CD14-positive monocyte (primary cell): ENCODE results near the gene MXRA8. TPM values are rescaled to one million over a fixed set of nuclear protein-coding genes. Genes with fewer than 3 reads are reported as not detected.

Experiments
- DNase-seq, 3 donors: peaks; one replicate each; pipeline ENCODE4 v3.0.0-alpha.2; 2011 to 2022
- H2AFZ ChIP-seq: 2 replicates; pipeline ENCODE4 v1.6.0; 2012; ENCODE audit warnings: mild to moderate bottlenecking, low read depth, low read length, inconsistent platforms; ENCODE audit not compliant: insufficient read depth, poor library complexity, severe bottlenecking
- H3K27ac ChIP-seq, 2 donors: 1 replicate in 1 of 2; 2 replicates in 1 of 2; pipeline ENCODE4 v1.5.1; 2012 to 2013; ENCODE audit warnings: low read length in 2 of 2, control low read depth in 1 of 2, inconsistent platforms in 1 of 2, low read depth in 1 of 2, mild to moderate bottlenecking in 1 of 2
- H3K27me3 ChIP-seq, 2 donors: one replicate each; pipeline versions ENCODE4 v1.6.0 to v1.6.1; 2011 to 2013; ENCODE audit warnings: low read length in 2 of 2; ENCODE audit not compliant: control insufficient read depth in 2 of 2, insufficient read depth in 2 of 2
- H3K36me3 ChIP-seq, 2 donors: replicated peaks in 1 of 2; 1 replicate in 1 of 2; 2 replicates in 1 of 2; pipeline versions ENCODE4 v1.5.1 to v1.6.1; 2012 to 2013; ENCODE audit warnings: low read length in 2 of 2, control low read depth in 1 of 2, inconsistent platforms in 1 of 2, mild to moderate bottlenecking in 1 of 2; ENCODE audit not compliant: insufficient read depth in 2 of 2, control insufficient read depth in 1 of 2
- H3K4me1 ChIP-seq, 2 donors: 1 replicate in 1 of 2; 2 replicates in 1 of 2; pipeline versions ENCODE4 v1.5.1 to v1.6.1; 2012 to 2013; ENCODE audit warnings: low read length in 2 of 2, control low read depth in 1 of 2, inconsistent platforms in 1 of 2, mild to moderate bottlenecking in 1 of 2, moderate library complexity in 1 of 2; ENCODE audit not compliant: insufficient read depth in 2 of 2, control insufficient read depth in 1 of 2
- H3K4me2 ChIP-seq: replicated peaks from 2 replicates; pipeline ENCODE3; 2012; ENCODE audit warnings: low read length, moderate library complexity, mild to moderate bottlenecking; ENCODE audit not compliant: poor library complexity, severe bottlenecking; ENCODE audit errors: extremely low read depth
- H3K4me3 ChIP-seq, 3 experiments: fragments of 200-600 bp in 1 of 3; sonication (generic) in 1 of 3; replicated peaks in 1 of 3; 1 replicate in 2 of 3; 2 replicates in 1 of 3; pipeline ENCODE4 v1.5.1; 2011 to 2013; ENCODE audit warnings: low read length in 3 of 3, mild to moderate bottlenecking in 3 of 3, control low read depth in 2 of 3, low read depth in 2 of 3, inconsistent platforms in 1 of 3, moderate library complexity in 1 of 3
- H3K79me2 ChIP-seq: 2 replicates; pipeline ENCODE4 v1.6.0; 2012; ENCODE audit warnings: mild to moderate bottlenecking, control low read depth, inconsistent platforms, low read length, moderate library complexity; ENCODE audit not compliant: insufficient read depth
- H3K9ac ChIP-seq: 2 replicates; pipeline ENCODE4 v1.6.0; 2017; ENCODE audit warnings: low read length, mild to moderate bottlenecking; ENCODE audit not compliant: insufficient read depth, poor library complexity, severe bottlenecking
- H3K9me3 ChIP-seq, 2 donors: replicated peaks in 1 of 2; 1 replicate in 1 of 2; 2 replicates in 1 of 2; pipeline versions ENCODE4 v1.5.1 to v1.6.1; 2012 to 2013; ENCODE audit warnings: low read length in 2 of 2, control low read depth in 1 of 2; ENCODE audit not compliant: control insufficient read depth in 1 of 2, insufficient read depth in 1 of 2
- H4K20me1 ChIP-seq: 2 replicates; pipeline ENCODE4 v1.6.0; 2012; ENCODE audit warnings: mild to moderate bottlenecking, low read length, control low read depth, moderate library complexity; ENCODE audit not compliant: insufficient read depth
- H3K27ac Mint-ChIP-seq, 7 donors: one replicate each; pipeline ENCODE4 v1.8.0; 2020; ENCODE audit warnings: mild to moderate bottlenecking in 7 of 7, mixed read lengths in 7 of 7, moderate library complexity in 6 of 7, inconsistent platforms in 2 of 7
- H3K27me3 Mint-ChIP-seq, 3 donors: one replicate each; pipeline ENCODE4 v1.8.0; 2021 to 2022; ENCODE audit warnings: low read depth in 3 of 3, mild to moderate bottlenecking in 3 of 3, mixed read lengths in 3 of 3, moderate library complexity in 3 of 3, inconsistent platforms in 1 of 3
- H3K36me3 Mint-ChIP-seq, 2 donors: one replicate each; pipeline ENCODE4 v1.8.0; 2020; ENCODE audit warnings: mixed read lengths in 2 of 2, inconsistent platforms in 1 of 2, mild to moderate bottlenecking in 1 of 2
- H3K4me1 Mint-ChIP-seq: one replicate; pipeline ENCODE4 v1.8.0; 2020; ENCODE audit warnings: mild to moderate bottlenecking, mixed read lengths
- H3K4me3 Mint-ChIP-seq, 2 donors: one replicate each; pipeline ENCODE4 v1.8.0; 2020; ENCODE audit warnings: mild to moderate bottlenecking in 2 of 2, mixed read lengths in 2 of 2, moderate library complexity in 1 of 2
- H3K9me3 Mint-ChIP-seq, 7 donors: one replicate each; pipeline ENCODE4 v1.8.0; 2020 to 2022; ENCODE audit warnings: mixed read lengths in 7 of 7, mild to moderate bottlenecking in 6 of 7, moderate library complexity in 6 of 7, inconsistent platforms in 2 of 7
- WGBS: methylation state at CpG from one replicate; pipeline ENCODE4 v1.1.5; 2013; ENCODE audit warnings: missing lambda C conversion rate; ENCODE audit not compliant: insufficient coverage; 5-methylcytosine and 5-hydroxymethylcytosine counted together
- intact Hi-C, 2 donors: fragments of 100-400 bp; cut with micrococcal nuclease; formaldehyde crosslinking; loops; one replicate each; pipeline versions ENCODE4 v1.15.0 to v1.15.1; 2023
- polyA plus RNA-seq, 3 donors: library from polyadenylated mRNA; depleted of rRNA in 1 of 3; unstranded in 2 of 3; stranded (reverse) in 1 of 3; fragments of 300-500 nt in 2 of 3; fragments of >200 nt in 1 of 3; fragmentation: Illumina TruSeq in 2 of 3; gene quantifications; 1 replicate in 2 of 3; 2 replicates in 1 of 3; pipeline ENCODE4 v1.2.3, GENCODE V29; 2012 to 2021
- TF ChIP-seq, protein P1 (sequence below): fragments of 200-600 bp; IDR thresholded peaks from one replicate; pipeline ENCODE4 v1.8.0; 2022; ENCODE audit warnings: antibody characterized with exemption, mild to moderate bottlenecking

The MXRA8 gene
- polyA plus RNA-seq, 3 donors, result not detected

DNA sequence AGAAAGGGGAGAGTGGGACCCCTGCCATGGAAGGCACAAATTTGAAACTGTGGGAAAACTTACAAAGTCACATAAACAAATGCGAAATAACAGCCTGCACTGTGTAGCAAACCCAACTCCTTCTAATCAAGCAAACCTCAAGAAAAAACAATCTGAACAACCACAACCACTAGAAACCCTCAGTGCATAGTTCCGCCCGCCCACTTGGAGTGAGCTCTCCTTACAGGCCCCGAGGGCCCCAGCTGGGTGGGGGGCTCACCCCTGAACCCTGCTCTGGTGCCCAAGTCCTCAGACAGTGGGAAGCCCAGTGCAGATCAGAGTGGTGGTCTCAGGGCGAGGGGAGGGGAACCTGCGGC is 931 bp upstream of the MXRA8 start:
- H3K4me2 ChIP-seq, result no peak overlapping the region
- peaks cover 1 to 62% of the 10 kb centered on the region in 2 donors for H3K27me3 ChIP-seq
- no peak overlapping the region for H3K9ac ChIP-seq
- no peak overlapping the region for H3K27ac ChIP-seq
- H3K36me3 Mint-ChIP-seq, result peaks cover 0 to under 1% of the 10 kb centered on the region in 2 donors
- no peaks in the 10 kb centered on the region for H3K9me3 ChIP-seq
- WGBS, result 78% methylated on average over 5 of the region's 6 CpGs
- no peaks in the 10 kb centered on the region for H3K79me2 ChIP-seq
- TF ChIP-seq, protein P1, sequence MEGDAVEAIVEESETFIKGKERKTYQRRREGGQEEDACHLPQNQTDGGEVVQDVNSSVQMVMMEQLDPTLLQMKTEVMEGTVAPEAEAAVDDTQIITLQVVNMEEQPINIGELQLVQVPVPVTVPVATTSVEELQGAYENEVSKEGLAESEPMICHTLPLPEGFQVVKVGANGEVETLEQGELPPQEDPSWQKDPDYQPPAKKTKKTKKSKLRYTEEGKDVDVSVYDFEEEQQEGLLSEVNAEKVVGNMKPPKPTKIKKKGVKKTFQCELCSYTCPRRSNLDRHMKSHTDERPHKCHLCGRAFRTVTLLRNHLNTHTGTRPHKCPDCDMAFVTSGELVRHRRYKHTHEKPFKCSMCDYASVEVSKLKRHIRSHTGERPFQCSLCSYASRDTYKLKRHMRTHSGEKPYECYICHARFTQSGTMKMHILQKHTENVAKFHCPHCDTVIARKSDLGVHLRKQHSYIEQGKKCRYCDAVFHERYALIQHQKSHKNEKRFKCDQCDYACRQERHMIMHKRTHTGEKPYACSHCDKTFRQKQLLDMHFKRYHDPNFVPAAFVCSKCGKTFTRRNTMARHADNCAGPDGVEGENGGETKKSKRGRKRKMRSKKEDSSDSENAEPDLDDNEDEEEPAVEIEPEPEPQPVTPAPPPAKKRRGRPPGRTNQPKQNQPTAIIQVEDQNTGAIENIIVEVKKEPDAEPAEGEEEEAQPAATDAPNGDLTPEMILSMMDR, result no peak
- no peak overlapping the region for H2AFZ ChIP-seq
- H3K27me3 Mint-ChIP-seq, result peaks cover 55 to 95% (median 68%) of the 10 kb centered on the region in 3 donors
- H3K4me3 ChIP-seq, result no peak overlapping the region
- H4K20me1 ChIP-seq, result no peaks in the 10 kb centered on the region
- peaks cover 0 to 6% (median 3%) of the 10 kb centered on the region in 7 donors for H3K9me3 Mint-ChIP-seq
- H3K27ac Mint-ChIP-seq, result peak overlapping the region in 1 of 7 donors; percentile 55
- no peaks in the 10 kb centered on the region for H3K36me3 ChIP-seq
- peaks cover 5% of the 10 kb centered on the region for H3K4me1 Mint-ChIP-seq
- intact Hi-C loops, result no loop called here
- no peak for DNase-seq
- H3K4me1 ChIP-seq, result no peaks in the 10 kb centered on the region
- peak overlapping the region in 1 of 2 donors; percentile 27 for H3K4me3 Mint-ChIP-seq

DNA sequence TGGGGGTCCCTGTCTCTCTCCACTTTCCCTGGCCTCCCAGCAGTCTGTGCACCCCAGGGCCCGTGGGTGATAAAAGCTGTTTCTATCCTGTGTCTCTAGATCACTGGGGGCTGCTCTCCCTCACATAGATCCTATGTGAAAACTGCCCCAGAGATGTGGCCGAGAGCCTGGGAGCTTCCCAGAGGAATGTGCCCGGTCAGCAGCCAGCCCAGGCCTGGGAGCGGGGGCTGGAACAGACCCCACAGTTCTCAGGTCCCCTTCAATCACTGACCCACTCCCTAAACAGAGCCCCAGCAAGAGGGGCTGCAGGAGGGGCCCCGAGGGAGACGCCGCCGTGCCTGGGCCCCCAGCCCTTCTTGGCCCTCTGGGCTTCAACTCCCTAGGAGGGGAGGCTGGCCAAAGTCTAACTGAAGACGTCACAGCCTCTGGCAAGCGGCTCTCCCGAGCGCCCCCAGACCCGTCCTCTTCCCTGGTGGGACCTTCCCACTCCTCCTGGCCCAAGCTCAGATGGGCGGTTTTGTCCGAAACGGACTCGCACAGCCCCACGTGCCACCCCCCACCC is 403 bp downstream of the MXRA8 start:
- Histone ChIP-seq H3K4me3 (no peak overlapping the region), H3K4me1 (no peaks in the 10 kb centered on the region), H3K4me2 (no peak overlapping the region), H3K79me2 (no peaks in the 10 kb centered on the region), H3K36me3 (no peaks in the 10 kb centered on the region), H2AFZ (peak overlapping the region; percentile 21), H3K9ac (no peak overlapping the region), H3K27ac (no peak overlapping the region), H4K20me1 (no peaks in the 10 kb centered on the region), H3K9me3 (no peaks in the 10 kb centered on the region), H3K27me3 (peaks cover 11 to 75% of the 10 kb centered on the region in 2 donors)
- Mint-ChIP-seq H3K36me3 (peaks cover 0 to 2% of the 10 kb centered on the region in 2 donors), H3K4me3 (peak overlapping the region in 1 of 2 donors; percentile 48), H3K27ac (no peak overlapping the region), H3K27me3 (peaks cover 69 to 99% (median 71%) of the 10 kb centered on the region in 3 donors), H3K9me3 (peaks cover 0 to 10% (median 3%) of the 10 kb centered on the region in 7 donors), H3K4me1 (peaks cover 6% of the 10 kb centered on the region)
- intact Hi-C loops, result no loop called here
- DNase-seq, result no peak
- 26% methylated on average over 15 of the region's 18 CpGs for whole genome bisulfite sequencing
- TF ChIP-seq, protein P1, result no peak
